IMR-90 (cell line): ENCODE measurements around the gene GLRX2.

Source experiments
- BHLHE40 ChIP-seq: fragments of 150-350 bp; IDR thresholded peaks from 2 replicates; pipeline ENCODE4 v1.6.1; 2016; ENCODE audit warnings: mild to moderate bottlenecking, low read depth, low read length
- CHD1 ChIP-seq: IDR thresholded peaks from 2 replicates; pipeline ENCODE4 v1.6.1; 2012; ENCODE audit warnings: low read depth, low read length, improper control_type of control experiment
- MXI1 ChIP-seq: IDR thresholded peaks from 2 replicates; pipeline ENCODE4 v1.6.1; 2012; ENCODE audit warnings: low read depth, mild to moderate bottlenecking, low read length, moderate library complexity, borderline replicate concordance
- POLR2A ChIP-seq: IDR thresholded peaks from 2 replicates; pipeline ENCODE4 v1.6.1; 2012; ENCODE audit warnings: mild to moderate bottlenecking, low read depth, low read length
- RAD21 ChIP-seq: IDR thresholded peaks from 2 replicates; pipeline ENCODE4 v1.6.1; 2012; ENCODE audit warnings: low read length, improper control_type of control experiment
- RCOR1 ChIP-seq: IDR thresholded peaks from 2 replicates; pipeline ENCODE4 v1.6.1; 2012; ENCODE audit warnings: mild to moderate bottlenecking, low read length, improper control_type of control experiment; ENCODE audit not compliant: insufficient replicate concordance
- SMC3 ChIP-seq: fragments of 150-350 bp; IDR thresholded peaks from 2 replicates; pipeline ENCODE4 v1.6.1; 2016; ENCODE audit warnings: low read depth, mild to moderate bottlenecking, antibody characterized with exemption, low read length, moderate library complexity
- TF ChIP-seq, protein P1 (sequence below): conservative IDR thresholded peaks from 2 replicates; pipeline ENCODE4 v1.5.1; 2012; ENCODE audit warnings: mild to moderate bottlenecking, low read depth, low read length, improper control_type of control experiment
- TF ChIP-seq, protein P2 (sequence below): fragments of 150-350 bp; IDR thresholded peaks from 2 replicates; pipeline ENCODE4 v1.6.1; 2017; ENCODE audit warnings: mild to moderate bottlenecking, antibody characterized with exemption, low read length, low read depth

DNA sequence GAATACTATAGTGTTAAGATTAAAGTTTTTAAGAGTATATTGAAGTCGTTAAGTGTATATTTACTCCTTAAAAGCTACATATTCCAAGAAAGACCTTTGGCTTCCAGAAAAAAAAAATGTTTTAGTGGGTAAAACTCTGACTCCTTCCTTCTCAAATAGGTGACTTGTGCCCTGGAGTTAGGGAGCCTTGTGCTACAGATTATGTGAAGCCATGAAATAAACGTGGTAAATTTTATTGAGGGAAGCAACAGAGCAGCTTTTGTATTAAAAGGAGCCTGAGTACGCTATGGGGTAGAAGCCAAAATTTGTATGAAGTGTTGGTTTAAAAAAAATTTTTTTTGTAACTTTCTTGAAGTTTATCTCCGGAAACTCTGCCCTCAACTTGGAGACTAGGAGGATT, 44.8 kb downstream of the GLRX2 start:
- TF ChIP-seq, protein P1, sequence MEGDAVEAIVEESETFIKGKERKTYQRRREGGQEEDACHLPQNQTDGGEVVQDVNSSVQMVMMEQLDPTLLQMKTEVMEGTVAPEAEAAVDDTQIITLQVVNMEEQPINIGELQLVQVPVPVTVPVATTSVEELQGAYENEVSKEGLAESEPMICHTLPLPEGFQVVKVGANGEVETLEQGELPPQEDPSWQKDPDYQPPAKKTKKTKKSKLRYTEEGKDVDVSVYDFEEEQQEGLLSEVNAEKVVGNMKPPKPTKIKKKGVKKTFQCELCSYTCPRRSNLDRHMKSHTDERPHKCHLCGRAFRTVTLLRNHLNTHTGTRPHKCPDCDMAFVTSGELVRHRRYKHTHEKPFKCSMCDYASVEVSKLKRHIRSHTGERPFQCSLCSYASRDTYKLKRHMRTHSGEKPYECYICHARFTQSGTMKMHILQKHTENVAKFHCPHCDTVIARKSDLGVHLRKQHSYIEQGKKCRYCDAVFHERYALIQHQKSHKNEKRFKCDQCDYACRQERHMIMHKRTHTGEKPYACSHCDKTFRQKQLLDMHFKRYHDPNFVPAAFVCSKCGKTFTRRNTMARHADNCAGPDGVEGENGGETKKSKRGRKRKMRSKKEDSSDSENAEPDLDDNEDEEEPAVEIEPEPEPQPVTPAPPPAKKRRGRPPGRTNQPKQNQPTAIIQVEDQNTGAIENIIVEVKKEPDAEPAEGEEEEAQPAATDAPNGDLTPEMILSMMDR = no peak
- no peak for TF ChIP-seq RAD21
- TF ChIP-seq POLR2A = no peak
- TF ChIP-seq CHD1 = no peak
- no peak for TF ChIP-seq SMC3
- TF ChIP-seq RCOR1 = no peak
- TF ChIP-seq MXI1 = no peak
- TF ChIP-seq BHLHE40 = no peak
- TF ChIP-seq, protein P2, sequence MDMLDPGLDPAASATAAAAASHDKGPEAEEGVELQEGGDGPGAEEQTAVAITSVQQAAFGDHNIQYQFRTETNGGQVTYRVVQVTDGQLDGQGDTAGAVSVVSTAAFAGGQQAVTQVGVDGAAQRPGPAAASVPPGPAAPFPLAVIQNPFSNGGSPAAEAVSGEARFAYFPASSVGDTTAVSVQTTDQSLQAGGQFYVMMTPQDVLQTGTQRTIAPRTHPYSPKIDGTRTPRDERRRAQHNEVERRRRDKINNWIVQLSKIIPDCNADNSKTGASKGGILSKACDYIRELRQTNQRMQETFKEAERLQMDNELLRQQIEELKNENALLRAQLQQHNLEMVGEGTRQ = no peak
